ENCODE measurements around the gene FGF14. TPM values are rescaled to one million over a fixed set of nuclear protein-coding genes. Genes with fewer than 3 reads are reported as not detected.

FGF14 gene
- total RNA-seq, 4 donors from 2014 or later: under 0.01 to 2.4 (median 0.99) TPM

GRCh38 chr13:101811881-101812280, 590.0 kb downstream of the FGF14 start:
- no peak overlapping the region for H3K4me3 ChIP-seq
- no peak overlapping the region for H3K27ac ChIP-seq
- in situ Hi-C loops (cut with MboI; ENCODE audit: low pct_ligation_motif_present in 1 of 4, low pct_unique_long_range_greater_than_20kb in 1 of 4, low sequenced_read_pairs in 3 of 4): no loop called here
- H3K27me3 ChIP-seq: no peaks in the 10 kb centered on the region
- no peaks in the 10 kb centered on the region for H3K9me3 ChIP-seq
- no peaks in the 10 kb centered on the region for H3K4me1 ChIP-seq
- H3K36me3 ChIP-seq: no peaks in the 10 kb centered on the region
- DNase-seq: no peak
- TF ChIP-seq POLR2AphosphoS5 (IDR thresholded peaks at IDR 0.05): no peak
- intact Hi-C loops (cut with DNase I; ENCODE audit: low total_unique reads): no loop called here
- 75 to 82% methylated on average over 1 of the region's 1 CpG for WGBS, 2 donors (ENCODE audit: low coverage in 1 of 2)

- Histone ChIP-seq H3K36me3 (no peaks in the 10 kb centered on the region), H3K27me3 (no peaks in the 10 kb centered on the region), H3K4me1 (no peaks in the 10 kb centered on the region), H3K4me3 (no peak overlapping the region), H3K9me3 (no peaks in the 10 kb centered on the region), H3K27ac (no peak overlapping the region)
- DNase-seq: no peak
- TF ChIP-seq POLR2AphosphoS5 (IDR thresholded peaks at IDR 0.05) (no peak), EP300 (IDR thresholded peaks at IDR 0.05; ENCODE audit: low read depth) (no peak), POLR2A (IDR thresholded peaks at IDR 0.05) (no peak)
- TF ChIP-seq, protein P1, sequence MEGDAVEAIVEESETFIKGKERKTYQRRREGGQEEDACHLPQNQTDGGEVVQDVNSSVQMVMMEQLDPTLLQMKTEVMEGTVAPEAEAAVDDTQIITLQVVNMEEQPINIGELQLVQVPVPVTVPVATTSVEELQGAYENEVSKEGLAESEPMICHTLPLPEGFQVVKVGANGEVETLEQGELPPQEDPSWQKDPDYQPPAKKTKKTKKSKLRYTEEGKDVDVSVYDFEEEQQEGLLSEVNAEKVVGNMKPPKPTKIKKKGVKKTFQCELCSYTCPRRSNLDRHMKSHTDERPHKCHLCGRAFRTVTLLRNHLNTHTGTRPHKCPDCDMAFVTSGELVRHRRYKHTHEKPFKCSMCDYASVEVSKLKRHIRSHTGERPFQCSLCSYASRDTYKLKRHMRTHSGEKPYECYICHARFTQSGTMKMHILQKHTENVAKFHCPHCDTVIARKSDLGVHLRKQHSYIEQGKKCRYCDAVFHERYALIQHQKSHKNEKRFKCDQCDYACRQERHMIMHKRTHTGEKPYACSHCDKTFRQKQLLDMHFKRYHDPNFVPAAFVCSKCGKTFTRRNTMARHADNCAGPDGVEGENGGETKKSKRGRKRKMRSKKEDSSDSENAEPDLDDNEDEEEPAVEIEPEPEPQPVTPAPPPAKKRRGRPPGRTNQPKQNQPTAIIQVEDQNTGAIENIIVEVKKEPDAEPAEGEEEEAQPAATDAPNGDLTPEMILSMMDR (IDR thresholded peaks at IDR 0.05): no peak
- in situ Hi-C loops (cut with MboI; ENCODE audit: low pct_ligation_motif_present in 1 of 4, low pct_unique_long_range_greater_than_20kb in 1 of 4, low sequenced_read_pairs in 3 of 4) (no loop called here), intact Hi-C loops (cut with DNase I; ENCODE audit: low total_unique reads) (no loop called here)
- 50 to 63% methylated on average over 1 of the region's 1 CpG for WGBS, 2 donors (ENCODE audit: low coverage in 1 of 2)
These were observed 590.5 kb downstream of the FGF14 start for GRCh38 chr13:101811284-101811839.

DNA sequence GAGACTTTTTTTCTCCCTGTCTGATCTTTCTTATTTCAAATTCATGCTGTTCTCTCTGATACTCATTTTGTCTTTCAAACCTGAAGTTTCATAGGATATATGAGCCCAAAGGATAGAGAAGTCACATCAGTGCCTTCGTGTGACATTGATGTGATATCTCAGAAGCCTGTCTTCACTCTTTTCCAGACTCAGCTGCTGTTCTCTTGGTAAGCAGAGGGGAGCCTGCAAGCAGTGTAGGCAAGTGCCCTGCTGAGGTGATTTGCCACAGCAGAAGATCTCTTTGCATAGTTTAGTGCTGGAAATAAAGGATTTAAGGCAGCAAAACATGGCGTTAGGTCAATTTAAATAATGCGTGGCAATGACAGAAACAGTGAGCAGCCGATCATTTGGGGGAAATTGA, 602.7 kb downstream of the FGF14 start:
- TF ChIP-seq EP300 (IDR thresholded peaks at IDR 0.05; ENCODE audit: low read depth) (no peak), POLR2AphosphoS5 (IDR thresholded peaks at IDR 0.05) (no peak), POLR2A (IDR thresholded peaks at IDR 0.05) (no peak)
- TF ChIP-seq, protein P1 (IDR thresholded peaks at IDR 0.05): no peak
- Histone ChIP-seq H3K36me3 (no peaks in the 10 kb centered on the region), H3K27me3 (no peaks in the 10 kb centered on the region), H3K4me1 (no peaks in the 10 kb centered on the region), H3K9me3 (no peaks in the 10 kb centered on the region), H3K4me3 (no peak overlapping the region), H3K27ac (no peak overlapping the region)
- 70 to 73% methylated on average over 3 to 4 of the region's 4 CpGs for WGBS, 2 donors (ENCODE audit: low coverage in 1 of 2)
- intact Hi-C loops (cut with DNase I; ENCODE audit: low total_unique reads): no loop called here
- in situ Hi-C loops (cut with MboI; ENCODE audit: low pct_ligation_motif_present in 1 of 4, low pct_unique_long_range_greater_than_20kb in 1 of 4, low sequenced_read_pairs in 3 of 4): no loop called here
- DNase-seq: no peak

DNA sequence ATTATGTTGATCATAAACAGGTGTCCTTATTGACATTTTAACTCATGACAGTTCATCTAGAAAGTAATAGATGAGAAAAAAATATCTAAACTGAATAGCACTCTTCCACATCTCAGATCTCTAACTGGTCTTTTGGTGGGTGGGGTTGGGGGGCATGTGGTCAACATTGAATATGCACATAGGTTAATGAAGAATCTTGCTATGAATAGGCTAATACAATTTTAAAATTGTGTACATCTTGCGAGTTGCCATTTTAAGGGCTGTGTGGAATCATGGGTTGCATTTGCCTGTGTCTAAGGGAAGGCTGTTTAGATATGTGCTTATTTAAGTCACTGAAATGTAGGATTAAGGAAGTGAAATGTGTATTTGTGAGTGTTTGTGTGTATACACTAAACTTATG, 603.4 kb downstream of the FGF14 start:
- 56 to 66% methylated on average over 1 of the region's 1 CpG for WGBS, 2 donors (ENCODE audit: low coverage in 1 of 2)
- H3K27me3 ChIP-seq: no peaks in the 10 kb centered on the region
- DNase-seq: no peak
- intact Hi-C loops (cut with DNase I; ENCODE audit: low total_unique reads): no loop called here
- in situ Hi-C loops (cut with MboI; ENCODE audit: low pct_ligation_motif_present in 1 of 4, low pct_unique_long_range_greater_than_20kb in 1 of 4, low sequenced_read_pairs in 3 of 4): no loop called here
- H3K27ac ChIP-seq: no peak overlapping the region
- no peaks in the 10 kb centered on the region for H3K4me1 ChIP-seq
- TF ChIP-seq, protein P1 (IDR thresholded peaks at IDR 0.05): no peak
- TF ChIP-seq EP300 (IDR thresholded peaks at IDR 0.05; ENCODE audit: low read depth): no peak
- no peak for TF ChIP-seq POLR2AphosphoS5 (IDR thresholded peaks at IDR 0.05)
- TF ChIP-seq POLR2A (IDR thresholded peaks at IDR 0.05): no peak
- no peaks in the 10 kb centered on the region for H3K36me3 ChIP-seq
- H3K9me3 ChIP-seq: no peaks in the 10 kb centered on the region
- no peak overlapping the region for H3K4me3 ChIP-seq

DNA sequence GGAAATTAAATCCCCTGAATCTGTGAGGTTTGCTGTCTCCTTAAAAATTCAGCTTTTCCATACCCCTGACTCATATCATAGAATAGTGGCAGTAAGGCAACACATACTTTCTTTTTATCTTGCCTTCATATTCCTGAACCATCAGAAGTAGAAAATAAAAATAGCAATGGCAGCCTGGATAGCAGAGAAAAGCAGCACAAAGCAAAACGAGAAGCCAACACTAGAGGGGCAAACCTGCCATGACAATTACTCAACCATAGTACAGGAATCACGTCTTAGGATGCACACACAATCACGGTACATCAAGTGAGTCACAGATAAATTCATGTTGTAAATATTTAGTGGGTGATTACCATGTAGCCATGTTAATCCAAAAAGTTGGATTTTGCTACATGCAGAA, 606.4 kb downstream of the FGF14 start:
- Histone ChIP-seq H3K27ac (no peak overlapping the region), H3K4me3 (no peak overlapping the region), H3K4me1 (no peaks in the 10 kb centered on the region), H3K27me3 (no peaks in the 10 kb centered on the region), H3K36me3 (no peaks in the 10 kb centered on the region), H3K9me3 (no peaks in the 10 kb centered on the region)
- TF ChIP-seq POLR2AphosphoS5 (IDR thresholded peaks at IDR 0.05): no peak
- TF ChIP-seq POLR2A (IDR thresholded peaks at IDR 0.05): no peak
- no peak for TF ChIP-seq EP300 (IDR thresholded peaks at IDR 0.05; ENCODE audit: low read depth)
- TF ChIP-seq, protein P1 (IDR thresholded peaks at IDR 0.05): no peak
- no peak for DNase-seq
- intact Hi-C loops (cut with DNase I; ENCODE audit: low total_unique reads) (no loop called here), in situ Hi-C loops (cut with MboI; ENCODE audit: low pct_ligation_motif_present in 1 of 4, low pct_unique_long_range_greater_than_20kb in 1 of 4, low sequenced_read_pairs in 3 of 4) (no loop called here)
- 56 to 61% methylated on average over 3 of the region's 3 CpGs for WGBS, 2 donors (ENCODE audit: low coverage in 1 of 2)
